GM12878 (cell line): Measurements from ENCODE around the gene USH1G. TPM values are rescaled to one million over a fixed set of nuclear protein-coding genes. Genes with fewer than 3 reads are reported as not detected.

Experiments used
- ATAC-seq: fragments of 200-7000 bp; cut with Tn5 transposase; 3 replicates; pipeline ENCODE4 v1.9.1; 2020; ENCODE audit warnings: mild to moderate bottlenecking, moderate library complexity
- BruUV-seq: library from RNA; stranded (reverse); fragments of 400-500 nt; replicated peaks from 2 replicates; lab custom pipeline; 2021; lab: Mats Ljungman, UMichigan
- CTCF ChIA-PET: fragments of 300-600 bp; sonication (Branson Sonifier 250); formaldehyde crosslinking; extraction: SDS; loops from one replicate; lab custom pipeline; 2021; ENCODE audit warnings: inconsistent platforms; lab: Yijun Ruan, JAX
- POLR2A ChIA-PET: fragments of 350-600 bp; formaldehyde crosslinking; extraction: SDS; loops from one replicate; lab custom pipeline; 2021; ENCODE audit warnings: inconsistent platforms; lab: Charles Lee
- RAD21 ChIA-PET: fragments of 300-600 bp; sonication (Branson Sonifier 250); formaldehyde crosslinking; loops from one replicate; lab custom pipeline; 2023; ENCODE audit warnings: antibody characterized with exemption; ENCODE audit not compliant: unreplicated experiment; lab: Charles Lee
- SMC1A ChIA-PET: fragments of 300-600 bp; sonication (Branson Sonifier 250); formaldehyde crosslinking; loops from one replicate; lab custom pipeline; 2023; ENCODE audit not compliant: unreplicated experiment, uncharacterized antibody; lab: Charles Lee
- DNase-seq: peaks from one replicate; pipeline ENCODE4 v3.0.0-alpha.2; 2011; ENCODE audit warnings: low read depth, low spot score
- FAIRE-seq: peaks from 3 replicates; lab custom pipeline; 2011; peaks lifted over from hg19 to GRCh38; lab: Jason Lieb, UNC
- H2AFZ ChIP-seq: 2 replicates; pipeline ENCODE4 v1.6.0; 2011; ENCODE audit warnings: low read depth, low read length, control low read depth; ENCODE audit not compliant: control insufficient read depth
- H3K27ac ChIP-seq: 2 replicates; pipeline ENCODE4 v1.5.1; 2011; ENCODE audit warnings: control low read depth; ENCODE audit not compliant: control insufficient read depth, insufficient read depth
- H3K27me3 ChIP-seq, 2 experiments: replicated peaks in 1 of 2; 2 replicates each; pipeline versions ENCODE4 v1.6.0 to v1.6.1; 2011; ENCODE audit warnings: low read length in 1 of 2; ENCODE audit not compliant: control insufficient read depth in 2 of 2, insufficient read depth in 2 of 2
- H3K36me3 ChIP-seq, 2 experiments: 2 replicates each; pipeline ENCODE4 v1.5.1; 2011; ENCODE audit warnings: low read length in 1 of 2; ENCODE audit not compliant: control insufficient read depth in 2 of 2, insufficient read depth in 2 of 2
- H3K4me1 ChIP-seq: 2 replicates; pipeline ENCODE4 v1.6.1; 2011; ENCODE audit warnings: mild to moderate bottlenecking, low read length, moderate library complexity, mixed read lengths; ENCODE audit not compliant: control insufficient read depth, insufficient read depth
- H3K4me2 ChIP-seq: 2 replicates; pipeline ENCODE4 v1.6.0; 2011; ENCODE audit warnings: control low read depth; ENCODE audit not compliant: control insufficient read depth, insufficient read depth
- H3K4me3 ChIP-seq: fragments of 200-600 bp; sonication (generic); 2 replicates; pipeline ENCODE4 v1.5.1; 2016
- H3K79me2 ChIP-seq: 2 replicates; pipeline ENCODE4 v1.6.0; 2011; ENCODE audit warnings: low read length; ENCODE audit not compliant: control insufficient read depth, insufficient read depth
- H3K9ac ChIP-seq: 2 replicates; pipeline ENCODE4 v1.8.0; 2011; ENCODE audit warnings: low read length, control low read depth, mixed read lengths; ENCODE audit not compliant: control insufficient read depth, insufficient read depth
- H3K9me3 ChIP-seq: replicated peaks from 3 replicates; pipeline ENCODE4 v1.5.1; 2011; ENCODE audit warnings: mild to moderate bottlenecking, low read length; ENCODE audit not compliant: control insufficient read depth, insufficient read depth
- H4K20me1 ChIP-seq: 2 replicates; pipeline ENCODE4 v1.6.0; 2011; ENCODE audit not compliant: control insufficient read depth, insufficient read depth
- ATF3 ChIP-seq: IDR thresholded peaks from 2 replicates; pipeline ENCODE4 v1.6.1; 2011; ENCODE audit warnings: low read depth, mild to moderate bottlenecking, low read length, moderate library complexity, borderline replicate concordance; ENCODE audit errors: extremely low read depth
- BRCA1 ChIP-seq: IDR thresholded peaks from 2 replicates; pipeline ENCODE4 v1.6.1; 2011; ENCODE audit warnings: low read depth, low read length, improper control_type of control experiment
- KLF5 ChIP-seq: fragments of 450-650 bp; IDR thresholded peaks from 2 replicates; pipeline ENCODE4 v1.6.1; 2014; ENCODE audit warnings: mild to moderate bottlenecking; ENCODE audit not compliant: partially characterized antibody
- NFXL1 ChIP-seq: fragments of 450-650 bp; IDR thresholded peaks from 2 replicates; pipeline ENCODE4 v1.6.1; 2017; ENCODE audit warnings: antibody characterized with exemption, mild to moderate bottlenecking, borderline replicate concordance
- PAX8 ChIP-seq: fragments of 450-650 bp; IDR thresholded peaks from 2 replicates; pipeline ENCODE4 v1.6.1; 2017; ENCODE audit warnings: mild to moderate bottlenecking, moderate library complexity
- PKNOX1 ChIP-seq: fragments of 450-650 bp; IDR thresholded peaks from 2 replicates; pipeline ENCODE4 v1.6.1; 2016; ENCODE audit warnings: mild to moderate bottlenecking
- RB1 ChIP-seq: fragments of 450-650 bp; formaldehyde crosslinking; IDR thresholded peaks from 2 replicates; pipeline ENCODE4 v1.6.1; 2017; ENCODE audit warnings: mild to moderate bottlenecking, borderline replicate concordance
- RELB ChIP-seq: fragments of 450-650 bp; IDR thresholded peaks from 2 replicates; pipeline ENCODE4 v1.6.1; 2017; ENCODE audit warnings: low read depth, mild to moderate bottlenecking, moderate library complexity
- SMAD5 ChIP-seq: IDR thresholded peaks from 2 replicates; pipeline ENCODE4 v1.6.1; 2016; ENCODE audit warnings: antibody characterized with exemption, low read depth
- USF2 ChIP-seq: IDR thresholded peaks from 2 replicates; pipeline ENCODE4 v1.6.1; 2011; ENCODE audit warnings: low read depth, low read length, improper control_type of control experiment, borderline replicate concordance
- ZBTB4 ChIP-seq: fragments of 450-650 bp; formaldehyde crosslinking; IDR thresholded peaks from 2 replicates; pipeline ENCODE4 v1.4.0; 2022; ENCODE audit warnings: mild to moderate bottlenecking, moderate library complexity
- ZNF622 ChIP-seq: fragments of 450-650 bp; IDR thresholded peaks from 2 replicates; pipeline ENCODE4 v1.6.1; 2017; ENCODE audit warnings: mild to moderate bottlenecking, inconsistent platforms
- ZNF687 ChIP-seq: fragments of 450-650 bp; IDR thresholded peaks from 2 replicates; pipeline ENCODE4 v1.6.1; 2017; ENCODE audit warnings: mild to moderate bottlenecking, moderate library complexity
- WGBS: methylation state at CpG from one replicate; pipeline ENCODE4 v1.1.6; 2016; ENCODE audit warnings: low lambda C conversion rate; ENCODE audit not compliant: insufficient replicate concordance, insufficient coverage; ENCODE audit errors: missing lambda C conversion rate; 5-methylcytosine and 5-hydroxymethylcytosine counted together
- in situ Hi-C: fragments of 300-500 bp; cut with MboI; formaldehyde crosslinking; loops from 9 replicates; pipeline ENCODE4 v1.14.3; 2018; ENCODE audit warnings: mixed read lengths
- intact Hi-C: fragments of 100-400 bp; cut with micrococcal nuclease; formaldehyde crosslinking; loops from one replicate; pipeline ENCODE4 v1.14.2; 2022; ENCODE audit not compliant: unreplicated experiment
- polyA plus RNA-seq, 11 experiments: library from polyadenylated mRNA; depleted of rRNA in 4 of 11; unstranded in 6 of 11; stranded (reverse) in 5 of 11; fragments of >200 nt; fragmentation: Nextera tagmentation in 4 of 11; fragmentation: Illumina TruSeq in 1 of 11; extraction: Ambion mirVana in 4 of 11; extraction: Trizol in 1 of 11; gene quantifications; 1 replicate in 1 of 11; 2 replicates in 10 of 11; pipeline versions ENCODE4 v1.2.1 to v1.2.3, GENCODE V29; 2011 to 2016; ENCODE audit warnings: inconsistent platforms in 2 of 11, missing spikeins in 2 of 11, low read depth in 1 of 11
- total RNA-seq, 4 experiments: library from RNA; depleted of rRNA in 3 of 4; stranded (reverse); fragments of >200 nt in 3 of 4; fragmentation: Illumina TruSeq in 1 of 4; extraction: Trizol in 1 of 4; gene quantifications; 2 replicates each; pipeline versions ENCODE4 v1.2.1 to v1.2.3, GENCODE V29; 2013 to 2021

Gene USH1G
- total and polyA plus RNA-seq, 10 of the 15 experiments (the other 5 are each of a cell fraction or from before 2014, with no cell fraction given), result 0.05 to 0.62 (median 0.09) TPM; not detected in 7

- H3K9me3 ChIP-seq, result no peaks in the 10 kb centered on the region
- no peaks in the 10 kb centered on the region for H3K36me3 ChIP-seq
- no TSS peak for BruUV-seq
- H2AFZ ChIP-seq, result no peak overlapping the region
- intact Hi-C loops, result no loop called here
- no peak overlapping the region for H3K27ac ChIP-seq
- CTCF ChIA-PET, result interaction anchor here (1.9 kb wide), 1 partner anchor 25 kb away, joined by 7 read pairs; no protein-coding TSS in a partner anchor
- no peaks in the 10 kb centered on the region for H4K20me1 ChIP-seq
- 23% methylated on average over 13 of the region's 13 CpGs for WGBS
- no peak overlapping the region for H3K4me3 ChIP-seq
- H3K9ac ChIP-seq, result no peak overlapping the region
- SMC1A ChIA-PET, result interaction anchor here (1.0 kb wide), 1 partner anchor 16 kb away, joined by 3 read pairs; the partner anchor contains the start of gene FDXR
- POLR2A ChIA-PET, result no interaction called here
- H3K4me2 ChIP-seq, result no peak overlapping the region
- TF ChIP-seq ZBTB4 (CRISPR knock-in tag), result no peak
- TF ChIP-seq ZNF622, result no peak
- no peak for TF ChIP-seq RB1
- TF ChIP-seq ATF3, result no peak
- TF ChIP-seq PKNOX1, result no peak
- no peak for TF ChIP-seq USF2
- TF ChIP-seq RELB, result no peak
- no peak for TF ChIP-seq NFXL1
- no peak for TF ChIP-seq PAX8
- no peak for TF ChIP-seq BRCA1
- TF ChIP-seq SMAD5, result no peak
- TF ChIP-seq ZNF687, result no peak
- TF ChIP-seq KLF5, result no peak
- TF ChIP-seq, all 136 proteins: peak for 0
- no peak for ATAC-seq
- no peak for FAIRE-seq
- RAD21 ChIA-PET, result no interaction called here
- Histone ChIP-seq H3K27me3 (peaks cover 0 to 2% of the 10 kb centered on the region in 2 experiments; a peak in 2 of 4 replicates), H3K79me2 (no peaks in the 10 kb centered on the region), H3K4me1 (no peaks in the 10 kb centered on the region)
- no peak for DNase-seq
- in situ Hi-C loops, result no loop called here
These were observed 34.6 kb downstream of the USH1G start for GRCh38 chr17:74888469-74888868.
